HuH-7.5 (cell line): ENCODE results near the gene CD4.

Experiments used
- DNase-seq: peaks from one replicate; pipeline ENCODE4 v3.0.0; 2011; ENCODE audit warnings: low spot score

The CD4 gene

DNA sequence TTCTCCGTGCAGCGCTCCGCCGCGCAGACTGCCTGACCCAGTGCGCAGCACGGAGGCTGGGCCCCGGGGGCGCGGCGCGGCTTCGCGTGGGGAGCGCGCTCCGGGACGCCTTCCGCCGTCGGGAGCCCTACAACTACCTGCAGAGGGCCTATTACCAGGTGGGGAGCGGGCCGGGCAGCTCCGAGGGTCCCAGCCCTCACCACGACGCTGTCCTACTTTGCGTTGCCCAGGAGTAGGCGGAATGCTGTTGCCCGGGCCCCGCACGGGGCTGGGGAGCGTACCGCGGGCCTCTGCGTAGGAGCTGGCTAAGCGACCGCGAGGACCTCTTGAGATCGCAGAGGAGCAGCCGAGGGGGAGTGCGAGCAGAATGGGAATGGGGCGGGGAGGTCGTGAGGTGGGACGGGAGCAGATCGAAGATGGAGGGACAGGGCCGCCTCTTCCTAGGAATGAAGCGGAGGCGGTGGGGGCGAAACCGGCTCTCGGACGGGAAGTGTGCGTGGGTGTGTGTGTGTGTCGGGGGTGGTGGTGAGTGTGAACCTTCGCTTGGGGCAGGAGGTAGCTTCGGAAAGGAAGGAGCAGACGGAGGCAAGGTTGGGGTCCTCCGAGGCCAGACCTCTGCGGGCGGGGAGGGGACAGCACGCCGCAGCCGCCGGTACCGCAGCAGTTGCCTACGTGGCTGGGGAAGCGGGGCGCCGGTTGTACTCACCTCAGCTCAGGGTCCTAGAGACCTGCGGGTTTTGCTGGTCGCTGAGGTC lies 39.6 kb downstream of the CD4 start:
- peak; percentile 74 for DNase-seq

DNA sequence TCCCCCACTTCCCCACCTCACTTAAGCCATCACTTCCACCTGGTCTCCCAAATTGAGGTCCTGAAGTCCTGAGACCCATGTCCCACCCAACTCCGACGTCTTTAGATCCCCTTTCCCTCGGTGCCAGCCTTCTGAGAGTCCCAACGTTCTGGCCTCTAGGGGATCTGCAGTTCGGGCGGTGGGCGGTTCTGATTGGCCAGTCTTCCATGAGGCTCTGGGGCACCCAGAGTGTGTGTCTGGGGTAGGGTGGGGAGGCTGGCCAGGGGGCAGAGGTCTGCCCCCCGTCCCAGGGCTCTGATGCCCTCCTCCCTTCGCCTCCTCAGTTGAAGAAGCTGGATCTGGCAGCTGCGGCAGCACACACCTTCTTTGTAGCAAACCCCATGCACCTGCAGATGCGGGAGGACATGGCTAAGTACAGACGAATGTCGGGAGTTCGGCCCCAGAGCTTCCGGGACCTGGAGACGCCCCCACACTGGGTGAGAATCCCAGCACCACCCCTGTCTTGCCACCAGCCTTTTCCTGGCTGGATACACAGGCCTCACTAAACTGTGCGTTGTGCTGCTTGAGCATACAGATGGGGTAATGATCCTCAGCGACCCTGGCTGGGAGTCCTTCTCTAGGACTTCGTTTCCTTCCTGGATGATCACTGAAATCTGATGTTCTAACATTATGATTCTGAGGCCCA lies 40.4 kb downstream of the CD4 start:
- peak; percentile 86 for DNase-seq

DNA sequence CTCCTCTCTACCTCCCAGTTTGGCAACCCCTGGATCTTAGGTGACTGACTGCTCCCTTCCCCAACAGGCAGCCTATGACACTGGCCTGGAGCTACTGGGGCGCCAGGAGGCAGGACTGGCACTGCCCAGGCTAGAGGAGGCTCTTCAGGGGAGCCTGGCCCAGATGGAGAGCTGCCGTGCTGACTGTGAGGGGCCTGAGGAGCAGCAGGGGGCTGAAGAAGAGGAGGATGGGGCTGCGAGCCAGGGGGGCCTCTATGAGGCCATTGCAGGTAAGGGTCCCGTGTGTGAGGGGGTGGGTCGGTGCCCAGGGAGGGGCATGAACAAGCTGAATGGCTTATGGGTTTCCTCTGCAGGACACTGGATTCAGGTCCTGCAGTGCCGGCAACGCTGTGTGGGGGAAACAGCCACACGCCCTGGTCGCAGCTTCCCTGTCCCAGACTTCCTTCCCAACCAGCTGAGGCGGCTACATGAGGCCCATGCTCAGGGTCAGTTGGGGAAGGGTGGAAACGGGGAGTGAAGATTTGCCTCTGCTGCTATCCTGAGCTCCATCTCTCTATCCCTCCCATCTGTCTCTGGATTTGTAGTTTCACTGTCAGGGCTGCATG lies 41.1 kb downstream of the CD4 start:
- DNase-seq, result no peak

DNA sequence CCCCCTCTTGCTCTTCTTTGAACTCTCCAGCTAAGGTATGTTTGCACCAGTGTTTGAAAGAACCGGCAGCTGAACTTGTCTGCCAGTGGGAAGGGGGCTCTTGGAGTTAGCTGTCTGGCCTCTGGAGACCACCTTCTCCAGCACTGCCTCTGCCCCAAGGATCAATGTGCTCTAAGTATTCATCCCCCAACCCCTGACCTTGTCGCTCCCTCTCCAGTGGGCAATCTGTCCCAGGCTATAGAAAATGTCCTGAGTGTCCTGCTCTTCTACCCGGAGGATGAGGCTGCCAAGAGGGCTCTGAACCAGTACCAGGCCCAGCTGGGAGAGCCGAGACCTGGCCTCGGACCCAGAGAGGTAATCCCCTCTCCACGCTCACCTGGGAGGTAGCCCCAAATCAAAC lies 41.7 kb downstream of the CD4 start:
- DNase-seq, result no peak

DNA sequence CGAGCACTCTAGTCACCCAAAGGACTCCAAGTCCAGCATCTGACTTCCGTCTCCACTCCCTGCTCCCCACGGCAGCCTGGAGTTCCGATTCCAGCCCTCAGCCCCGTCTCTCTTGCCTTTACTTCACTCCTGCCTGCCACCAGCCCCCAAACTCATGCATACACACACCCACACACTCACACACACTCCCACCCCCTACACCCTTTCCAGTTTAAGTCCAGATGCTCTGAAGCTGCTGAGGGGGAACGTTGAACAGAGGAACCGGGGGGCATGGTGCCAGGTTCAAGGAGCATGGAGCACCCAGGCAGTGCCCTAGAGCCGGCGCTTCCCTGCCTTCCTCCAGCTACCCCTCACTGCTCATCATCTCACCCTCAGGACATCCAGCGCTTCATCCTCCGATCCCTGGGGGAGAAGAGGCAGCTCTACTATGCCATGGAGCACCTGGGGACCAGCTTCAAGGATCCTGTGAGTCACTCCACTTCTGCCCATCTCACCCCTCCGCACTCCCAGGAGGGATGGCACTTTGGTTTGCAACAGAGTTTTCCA lies 42.2 kb downstream of the CD4 start:
- DNase-seq, result no peak

DNA sequence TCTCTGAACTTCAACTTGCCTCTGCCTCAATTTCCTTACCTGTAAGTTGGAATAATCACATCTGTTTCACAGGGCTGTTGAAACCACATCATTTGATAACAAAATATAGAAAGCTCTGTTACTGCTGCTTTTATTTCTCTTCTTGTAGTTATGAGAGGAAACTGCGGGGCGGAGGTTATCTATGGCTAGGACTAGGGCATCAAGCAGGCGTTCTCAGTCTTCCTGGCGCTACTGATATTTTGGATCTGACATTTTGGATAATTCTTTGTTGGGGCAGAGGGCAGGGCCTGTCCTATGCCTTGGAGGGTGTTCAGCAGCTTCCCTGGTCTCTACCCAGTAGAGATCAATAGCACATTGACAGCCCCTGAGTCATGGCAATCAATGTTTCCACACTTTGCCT lies 42.8 kb downstream of the CD4 start:
- no peak for DNase-seq

DNA sequence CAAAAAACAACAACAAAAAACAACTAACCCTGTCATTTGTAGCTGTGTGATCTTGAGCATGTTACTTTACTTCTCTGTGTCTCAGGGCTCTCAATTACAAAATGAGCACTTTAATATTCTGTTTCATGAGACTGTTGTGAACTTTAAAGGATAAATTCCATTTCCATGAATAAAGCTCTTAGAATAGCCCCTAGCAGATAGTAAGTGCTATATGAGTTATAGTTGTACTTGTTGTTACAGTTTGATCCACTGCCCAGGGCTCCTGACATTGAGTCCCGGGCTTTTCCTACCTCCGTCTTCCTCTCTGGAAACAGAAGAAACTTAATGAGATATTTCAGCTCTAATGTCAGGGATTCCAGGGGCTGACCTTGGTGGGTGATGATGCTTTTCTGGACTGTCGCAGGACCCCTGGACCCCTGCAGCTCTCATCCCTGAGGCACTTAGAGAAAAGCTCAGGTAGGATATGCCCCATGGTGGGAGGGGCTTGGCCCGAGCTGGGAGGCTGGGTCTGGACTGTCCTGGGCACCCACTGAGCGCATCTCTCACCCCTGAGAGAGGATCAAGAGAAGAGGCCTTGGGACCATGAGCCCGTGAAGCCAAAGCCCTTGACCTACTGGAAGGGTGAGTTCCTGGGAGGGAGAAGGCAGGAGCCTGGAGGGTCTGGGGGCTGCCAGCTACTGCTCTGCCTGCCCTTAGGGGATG lies 44.0 kb downstream of the CD4 start:
- DNase-seq, result no peak

DNA sequence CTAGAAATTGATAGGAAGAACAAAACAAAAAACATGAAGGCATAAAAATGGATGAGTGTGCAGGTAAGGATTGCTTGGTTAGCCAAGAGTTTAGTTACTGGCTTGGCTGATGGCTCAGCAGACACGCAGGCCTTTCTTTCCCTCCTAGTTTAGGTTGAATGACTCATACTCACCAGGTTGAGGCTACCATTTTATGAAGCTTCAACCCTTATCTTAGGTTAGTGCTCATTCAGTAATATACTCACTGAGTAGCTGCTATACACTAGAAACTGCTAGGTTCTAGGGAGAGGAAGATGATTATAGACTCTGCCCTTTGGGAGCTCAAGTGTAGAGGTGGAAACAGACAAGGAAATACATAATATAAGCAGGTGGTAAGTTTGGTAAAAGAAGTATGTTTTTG lies 44.9 kb downstream of the CD4 start:
- no peak for DNase-seq

DNA sequence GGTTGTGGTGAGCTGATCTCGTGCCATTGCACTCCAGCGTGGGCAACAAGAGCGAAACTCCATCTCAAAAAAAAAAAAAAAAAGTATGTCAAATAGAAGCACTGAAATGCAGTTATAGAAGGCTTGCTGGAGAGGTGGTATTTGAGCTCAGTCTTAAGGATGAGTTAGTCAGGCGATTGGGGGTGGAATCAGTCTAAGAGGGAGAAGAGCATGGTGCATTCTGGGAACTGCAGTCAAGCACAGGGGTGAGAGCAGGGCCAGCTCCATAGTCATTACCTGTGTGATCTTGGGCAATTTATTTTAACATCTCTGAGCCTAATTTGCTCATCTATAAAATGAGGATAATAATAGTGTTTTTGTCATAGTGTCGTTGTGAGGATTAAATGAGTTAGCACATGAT lies 45.5 kb downstream of the CD4 start:
- no peak for DNase-seq

DNA sequence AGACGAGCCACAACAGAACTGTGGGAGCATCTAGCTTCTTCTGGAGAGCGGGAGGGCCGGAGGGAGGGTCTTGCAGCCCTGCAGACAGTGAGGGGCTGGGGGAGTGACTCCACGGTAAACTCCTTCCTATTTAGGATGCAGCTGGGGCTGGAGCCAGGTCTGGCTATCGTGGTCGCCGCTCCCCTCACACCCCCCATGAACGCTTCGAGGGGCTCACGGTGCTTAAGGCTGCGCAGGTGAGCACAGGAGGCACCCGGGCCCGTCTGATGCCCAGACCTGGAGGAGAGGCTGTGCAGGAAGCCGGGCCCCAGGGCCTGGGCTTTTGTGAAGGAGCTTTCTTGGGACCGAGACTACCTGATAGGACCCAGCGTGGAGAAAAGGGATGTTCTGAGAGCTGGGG lies 47.5 kb downstream of the CD4 start:
- DNase-seq, result no peak

DNA sequence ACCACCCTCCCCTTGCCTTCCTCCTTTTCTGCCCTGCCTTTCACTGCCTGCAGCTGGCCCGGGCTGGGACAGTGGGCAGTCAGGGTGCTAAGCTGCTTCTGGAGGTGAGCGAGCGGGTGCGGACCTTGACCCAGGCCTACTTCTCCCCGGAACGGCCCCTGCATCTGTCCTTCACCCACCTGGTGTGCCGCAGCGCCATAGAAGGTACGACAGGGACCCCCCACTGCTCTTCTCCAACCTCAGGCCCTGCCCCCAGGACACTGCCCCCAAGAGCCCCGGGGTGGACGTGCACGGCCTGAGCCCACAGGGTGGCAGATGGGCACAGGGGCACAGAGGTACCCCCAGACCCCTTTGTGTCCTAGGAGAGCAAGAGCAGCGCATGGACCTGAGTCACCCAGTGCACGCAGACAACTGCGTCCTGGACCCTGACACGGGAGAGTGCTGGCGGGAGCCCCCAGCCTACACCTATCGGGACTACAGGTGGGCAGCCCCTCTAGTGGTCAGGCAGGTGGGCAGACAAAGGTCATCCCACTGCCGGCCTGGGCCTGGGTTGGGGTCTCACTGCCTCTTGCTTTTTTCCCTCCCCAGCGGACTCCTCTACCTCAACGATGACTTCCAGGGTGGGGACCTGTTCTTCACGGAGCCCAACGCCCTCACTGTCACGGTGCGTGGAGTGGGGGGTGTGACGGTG lies 48.2 kb downstream of the CD4 start:
- DNase-seq, result no peak

DNA sequence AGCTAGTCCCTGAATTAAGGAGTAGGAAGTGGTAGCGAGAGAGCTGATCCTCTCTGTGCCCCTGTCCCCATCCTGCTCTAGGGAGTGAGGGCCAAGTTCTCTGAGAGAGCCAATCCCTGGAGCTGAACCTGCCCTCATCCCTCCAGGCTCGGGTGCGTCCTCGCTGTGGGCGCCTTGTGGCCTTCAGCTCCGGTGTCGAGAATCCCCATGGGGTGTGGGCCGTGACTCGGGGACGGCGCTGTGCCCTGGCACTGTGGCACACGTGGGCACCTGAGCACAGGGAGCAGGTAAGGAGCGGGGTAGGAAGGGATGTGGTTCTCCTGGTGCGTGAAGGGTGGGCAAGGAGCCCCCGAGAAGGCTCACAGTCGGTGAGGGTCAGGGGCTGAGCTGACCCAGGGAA lies 49.5 kb downstream of the CD4 start:
- no peak for DNase-seq

DNA sequence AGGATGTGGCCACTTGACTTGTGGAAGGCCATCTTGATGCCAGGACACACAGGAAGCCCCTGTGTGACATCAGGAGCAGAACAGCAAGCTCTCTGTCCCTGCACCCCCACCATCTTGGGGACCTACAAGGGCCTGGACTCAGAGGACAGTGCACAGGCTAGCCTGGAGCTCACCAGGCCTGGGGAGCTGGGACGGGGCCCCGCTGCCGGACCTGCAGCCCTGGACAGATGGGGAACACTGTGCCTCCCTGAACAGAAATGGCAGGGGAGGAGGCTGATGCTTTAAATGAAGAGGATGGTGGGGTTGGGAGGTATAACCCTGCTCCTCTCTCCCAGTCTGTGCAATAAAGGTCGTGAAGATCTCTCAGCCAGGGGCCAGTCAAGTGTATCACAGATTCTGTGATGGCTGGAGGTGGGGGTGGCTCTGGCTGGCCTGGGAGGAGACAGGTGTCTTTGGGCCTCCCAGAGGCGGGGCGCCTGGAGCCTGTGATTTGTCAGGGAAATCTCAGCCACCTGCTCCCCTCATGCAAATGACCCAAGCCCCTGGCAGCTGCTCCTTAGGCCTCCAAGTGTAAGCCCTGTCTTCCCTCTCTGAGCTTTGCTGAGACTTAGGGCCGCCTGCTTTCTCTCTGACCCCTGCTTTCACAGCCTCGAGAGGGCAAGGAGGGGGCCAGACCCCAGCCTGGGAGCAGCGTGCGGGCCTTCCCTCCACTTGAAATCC lies 50.3 kb downstream of the CD4 start:
- DNase-seq, result no peak

DNA sequence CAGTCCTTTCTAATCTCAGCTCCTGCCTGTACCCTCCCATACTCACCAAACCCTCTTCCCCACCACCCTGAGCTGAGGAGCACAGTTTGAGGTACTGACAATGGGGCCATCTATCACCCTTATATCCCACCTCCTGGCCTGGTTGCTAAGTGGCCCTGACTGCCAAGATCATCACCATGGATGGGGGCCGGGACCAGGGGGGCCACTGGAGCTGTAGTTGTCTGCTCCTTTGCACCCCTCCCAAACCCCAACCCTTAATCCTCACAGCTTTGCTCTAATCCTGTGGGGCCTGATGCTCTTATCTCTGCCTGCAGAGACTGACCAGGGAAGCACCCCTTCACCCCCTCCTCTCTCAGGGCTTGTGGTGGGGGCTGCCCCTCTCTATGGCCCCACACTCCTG lies 51.0 kb downstream of the CD4 start:
- no peak for DNase-seq

DNA sequence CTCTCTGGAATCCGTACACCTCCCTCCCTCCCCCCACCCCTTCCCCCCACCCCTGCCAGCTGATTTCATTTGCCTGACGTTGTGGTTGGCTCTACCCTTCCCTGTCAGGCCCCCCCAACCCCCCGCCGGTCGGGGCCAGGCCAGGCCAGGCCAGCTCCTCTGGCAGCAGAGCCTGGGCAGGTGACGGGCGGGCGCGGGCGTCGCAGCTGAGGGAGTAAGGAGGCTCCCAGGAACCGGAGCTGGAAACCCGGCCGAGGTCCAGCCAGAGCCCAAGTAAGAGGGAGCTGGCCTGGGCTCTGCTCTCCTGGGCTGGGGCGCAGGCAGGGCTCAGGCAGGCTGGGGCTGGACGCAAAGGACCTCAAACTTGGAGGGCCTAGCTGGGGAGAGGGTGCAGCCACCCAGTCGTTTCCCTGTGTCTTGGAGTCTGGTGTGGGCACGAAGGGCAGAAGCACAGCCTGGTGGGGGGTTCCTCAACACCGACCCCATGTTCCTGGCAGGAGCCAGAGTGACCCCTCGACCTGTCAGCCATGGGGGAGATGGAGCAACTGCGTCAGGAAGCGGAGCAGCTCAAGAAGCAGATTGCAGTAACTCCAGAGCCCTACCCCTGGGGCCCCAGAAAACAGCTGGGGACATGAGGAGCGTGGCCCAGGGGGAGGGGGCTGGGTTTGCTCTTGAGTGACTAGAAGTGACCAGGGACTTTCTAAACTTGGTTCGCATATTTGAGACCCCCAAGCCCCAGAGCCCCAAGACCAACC lies 51.6 kb downstream of the CD4 start, which contains the start of gene GNB3:
GNB3 (plus strand) TSS at position 165 of the 755 bp plus-strand sequence; CDS start at position 528, 363 bp downstream.
- DNase-seq, result no peak

DNA sequence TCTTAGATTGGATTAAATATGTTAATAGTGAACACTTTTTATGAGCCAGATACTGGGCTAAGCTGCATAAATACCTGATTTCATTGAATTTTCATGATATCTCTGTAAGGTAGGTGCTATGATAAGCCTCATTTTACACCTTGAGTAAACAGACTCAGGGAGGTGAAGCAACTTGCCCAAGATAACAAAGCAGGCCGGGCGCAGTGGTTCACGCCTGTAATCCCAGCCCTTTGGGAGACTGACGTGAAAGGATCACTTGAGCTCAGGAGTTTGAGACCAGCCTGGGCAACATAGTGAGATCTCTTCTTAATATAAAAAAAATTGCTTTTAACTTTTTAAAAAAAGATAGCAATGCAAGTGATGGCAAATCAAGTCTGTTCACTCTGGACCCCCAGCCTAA lies 52.7 kb downstream of the CD4 start:
- DNase-seq, result no peak

DNA sequence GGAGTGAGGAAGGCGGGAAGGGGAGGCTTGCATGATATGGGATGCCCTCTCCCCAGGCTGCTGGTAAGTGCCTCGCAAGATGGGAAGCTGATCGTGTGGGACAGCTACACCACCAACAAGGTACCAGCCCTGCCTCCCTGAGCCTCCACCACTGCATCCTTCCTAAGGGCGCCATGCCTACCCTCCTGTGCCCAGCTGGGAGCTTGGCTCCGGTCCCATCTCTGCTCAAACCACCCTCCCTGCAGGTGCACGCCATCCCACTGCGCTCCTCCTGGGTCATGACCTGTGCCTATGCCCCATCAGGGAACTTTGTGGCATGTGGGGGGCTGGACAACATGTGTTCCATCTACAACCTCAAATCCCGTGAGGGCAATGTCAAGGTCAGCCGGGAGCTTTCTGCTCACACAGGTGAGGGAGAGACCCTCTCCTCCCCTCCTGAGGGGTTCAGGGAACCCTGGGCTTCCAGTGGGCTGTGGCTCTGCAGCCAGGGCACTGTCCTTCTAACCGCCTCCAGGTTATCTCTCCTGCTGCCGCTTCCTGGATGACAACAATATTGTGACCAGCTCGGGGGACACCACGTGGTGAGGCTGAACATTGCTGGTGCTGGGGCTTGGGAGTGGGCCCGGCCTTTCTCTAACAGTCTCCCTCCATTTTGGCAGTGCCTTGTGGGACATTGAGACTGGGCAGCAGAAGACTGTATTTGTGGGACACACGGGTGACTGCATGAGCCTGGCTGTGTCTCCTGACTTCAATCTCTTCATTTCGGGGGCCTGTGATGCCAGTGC lies 54.0 kb downstream of the CD4 start:
- DNase-seq, result peak; percentile 59

DNA sequence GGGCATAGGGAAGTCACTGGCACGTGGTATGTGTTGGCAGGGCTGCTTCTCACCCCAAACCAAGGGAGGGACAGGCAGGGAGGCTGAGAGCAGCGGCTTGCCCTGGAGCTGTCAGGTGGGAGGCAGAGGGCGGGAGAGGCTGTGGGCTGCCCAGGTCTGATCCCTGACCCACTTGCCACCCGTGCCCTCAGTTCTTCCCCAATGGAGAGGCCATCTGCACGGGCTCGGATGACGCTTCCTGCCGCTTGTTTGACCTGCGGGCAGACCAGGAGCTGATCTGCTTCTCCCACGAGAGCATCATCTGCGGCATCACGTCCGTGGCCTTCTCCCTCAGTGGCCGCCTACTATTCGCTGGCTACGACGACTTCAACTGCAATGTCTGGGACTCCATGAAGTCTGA lies 56.1 kb downstream of the CD4 start:
- DNase-seq, result no peak

DNA sequence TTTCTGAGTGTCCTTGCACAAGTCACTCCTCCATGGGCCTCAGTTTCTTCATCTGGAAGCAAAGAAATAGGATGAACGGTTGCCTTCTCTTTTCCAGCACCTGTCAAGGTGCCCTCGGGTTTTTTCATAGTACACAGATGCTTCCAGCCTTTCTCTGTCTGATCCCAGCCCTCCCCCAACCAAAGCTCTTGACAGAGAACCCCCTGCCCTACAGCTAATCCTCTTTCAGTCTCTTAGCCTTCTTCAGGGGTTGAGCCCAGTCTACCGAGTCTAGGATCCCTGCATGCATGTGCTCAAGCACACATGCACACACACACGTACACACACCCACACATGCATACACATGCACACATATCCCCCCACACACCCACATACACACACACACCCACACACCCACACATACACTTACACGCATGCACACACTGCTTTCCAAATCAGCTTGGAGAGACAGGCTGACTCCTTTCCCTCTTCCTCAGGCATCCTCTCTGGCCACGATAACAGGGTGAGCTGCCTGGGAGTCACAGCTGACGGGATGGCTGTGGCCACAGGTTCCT lies 57.1 kb downstream of the CD4 start:
- no peak for DNase-seq
